HUES6 (cell line): Measurements from ENCODE around the gene AKNAD1.
"Not testable (repeated sequence)": the region's sequence is repeated elsewhere in the genome, so short reads cannot be mapped to it uniquely, and the experiment has no call there.

ENCODE experiments used
- H3K27ac ChIP-seq: 2 replicates; pipeline ENCODE4 v1.7.0; 2013; ENCODE audit warnings: low read depth, mild to moderate bottlenecking, low read length, inconsistent platforms
- H3K27me3 ChIP-seq: 2 replicates; pipeline ENCODE4 v1.6.1; 2013; ENCODE audit warnings: low read length; ENCODE audit not compliant: control insufficient read depth, insufficient read depth
- H3K36me3 ChIP-seq: 2 replicates; pipeline ENCODE4 v1.6.1; 2013; ENCODE audit warnings: low read length; ENCODE audit not compliant: control insufficient read depth, insufficient read depth
- H3K4me1 ChIP-seq: 2 replicates; pipeline ENCODE4 v1.6.1; 2013; ENCODE audit warnings: low read length; ENCODE audit not compliant: control insufficient read depth, insufficient read depth
- H3K4me3 ChIP-seq: 2 replicates; pipeline ENCODE4 v1.5.1; 2013; ENCODE audit warnings: low read depth, low read length
- H3K9ac ChIP-seq: one replicate; pipeline ENCODE4 v1.6.1; 2013; ENCODE audit warnings: mild to moderate bottlenecking, low read length
- H3K9me3 ChIP-seq: 2 replicates; pipeline ENCODE4 v1.6.1; 2013; ENCODE audit warnings: low read depth, low read length; ENCODE audit not compliant: control insufficient read depth, insufficient read depth

Gene AKNAD1

DNA sequence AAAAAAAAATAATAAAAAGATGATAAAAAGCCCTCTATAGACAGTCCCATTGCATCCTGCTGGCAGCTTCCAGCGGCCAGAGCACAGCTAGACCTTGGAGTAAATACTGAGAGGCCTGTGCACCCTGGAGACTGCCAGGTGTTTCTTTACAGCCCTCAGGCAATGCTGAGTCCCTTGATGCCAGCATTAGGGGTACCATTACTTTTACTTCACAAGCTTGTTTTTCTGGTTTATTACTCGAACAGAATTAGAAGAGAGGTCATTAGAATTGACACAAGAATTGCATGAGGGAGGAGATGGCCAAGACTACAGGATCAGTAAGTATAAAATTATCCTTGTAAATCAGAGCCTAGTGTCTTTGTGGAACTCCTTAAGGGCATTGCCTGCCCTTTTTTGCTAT, 43.6 kb downstream of the AKNAD1 start:
- H3K36me3 ChIP-seq, result peaks cover 1% of the 10 kb centered on the region; the same call in 1 of the 2 replicates
- no peak overlapping the region for H3K9ac ChIP-seq
- no peaks in the 10 kb centered on the region for H3K9me3 ChIP-seq
- H3K27me3 ChIP-seq, result no peaks in the 10 kb centered on the region
- no peak overlapping the region for H3K4me3 ChIP-seq
- peaks cover 28% of the 10 kb centered on the region for H3K4me1 ChIP-seq
- no peak overlapping the region for H3K27ac ChIP-seq

DNA sequence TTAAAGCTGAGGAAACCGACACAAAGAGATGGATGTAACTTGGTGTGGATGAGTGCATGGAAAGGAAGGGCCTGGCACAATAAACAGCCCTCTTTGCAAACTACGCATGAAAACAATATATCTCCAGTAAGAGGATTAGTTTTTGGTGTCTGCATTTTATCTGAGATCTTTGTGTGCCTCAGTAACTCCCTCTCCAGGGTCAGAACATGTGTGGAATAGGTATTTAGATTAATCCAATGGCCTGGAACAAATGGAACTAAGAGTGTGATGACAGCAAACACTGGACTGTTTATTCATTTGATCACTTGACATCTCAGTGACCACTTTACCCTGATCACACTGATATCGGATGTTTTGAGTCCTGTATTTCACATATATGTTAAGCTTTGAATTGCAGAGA, 45.3 kb downstream of the AKNAD1 start:
- H3K4me1 ChIP-seq, result peaks cover 22% of the 10 kb centered on the region
- no peak overlapping the region for H3K4me3 ChIP-seq
- no peak overlapping the region for H3K9ac ChIP-seq
- no peaks in the 10 kb centered on the region for H3K9me3 ChIP-seq
- no peaks in the 10 kb centered on the region for H3K27me3 ChIP-seq
- peaks cover 12% of the 10 kb centered on the region; the same call in 1 of the 2 replicates for H3K36me3 ChIP-seq
- no peak overlapping the region for H3K27ac ChIP-seq

DNA sequence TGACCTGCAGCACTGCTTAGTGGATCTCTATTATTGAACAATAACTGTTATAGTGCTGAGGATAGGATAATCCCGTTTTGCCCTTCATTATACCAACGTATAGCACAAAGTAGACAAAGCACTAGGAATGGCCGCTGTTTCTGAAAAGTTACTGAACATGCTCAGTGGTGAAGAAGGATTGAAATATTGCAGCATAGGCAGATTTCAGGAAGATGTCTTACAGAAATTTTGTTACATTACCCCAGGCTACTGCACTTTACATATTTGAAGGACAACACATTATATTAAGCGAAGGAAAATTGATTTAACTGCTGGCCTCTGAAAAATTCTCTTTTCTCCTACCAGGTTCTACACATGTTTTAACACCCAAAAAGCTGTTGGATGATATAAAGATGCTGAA, 48.5 kb downstream of the AKNAD1 start:
- peaks cover 18% of the 10 kb centered on the region for H3K36me3 ChIP-seq
- H3K9me3 ChIP-seq, result no peaks in the 10 kb centered on the region
- H3K27me3 ChIP-seq, result no peaks in the 10 kb centered on the region
- no peaks in the 10 kb centered on the region for H3K4me1 ChIP-seq
- H3K4me3 ChIP-seq, result no peak overlapping the region
- H3K9ac ChIP-seq, result no peak overlapping the region
- no peak overlapping the region for H3K27ac ChIP-seq

DNA sequence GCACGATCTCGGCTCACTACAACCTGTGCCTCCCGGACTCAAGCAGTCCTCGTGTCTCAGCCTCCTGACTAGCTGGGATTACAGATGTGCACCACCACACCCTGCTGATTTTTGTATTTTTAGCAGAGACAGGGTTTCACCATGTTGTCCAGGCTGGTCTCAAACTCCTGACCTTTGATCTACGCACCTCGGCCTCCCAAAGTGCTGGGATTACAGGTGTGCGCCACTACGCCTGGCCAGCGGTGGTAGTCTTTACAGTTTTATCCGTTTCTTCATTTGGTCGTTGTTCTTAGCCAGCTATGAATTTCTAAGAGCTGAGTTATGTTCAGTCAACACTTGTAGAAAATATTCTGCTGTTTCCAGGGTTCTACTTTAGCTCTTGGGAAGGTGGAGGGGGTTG, 53.3 kb downstream of the AKNAD1 start:
- Histone ChIP-seq H3K27ac (no peak overlapping the region), H3K4me1 (no peaks in the 10 kb centered on the region), H3K27me3 (no peaks in the 10 kb centered on the region), H3K9ac (no peak overlapping the region), H3K36me3 (peaks cover 39% of the 10 kb centered on the region), H3K9me3 (no peaks in the 10 kb centered on the region), H3K4me3 (no peak overlapping the region)

DNA sequence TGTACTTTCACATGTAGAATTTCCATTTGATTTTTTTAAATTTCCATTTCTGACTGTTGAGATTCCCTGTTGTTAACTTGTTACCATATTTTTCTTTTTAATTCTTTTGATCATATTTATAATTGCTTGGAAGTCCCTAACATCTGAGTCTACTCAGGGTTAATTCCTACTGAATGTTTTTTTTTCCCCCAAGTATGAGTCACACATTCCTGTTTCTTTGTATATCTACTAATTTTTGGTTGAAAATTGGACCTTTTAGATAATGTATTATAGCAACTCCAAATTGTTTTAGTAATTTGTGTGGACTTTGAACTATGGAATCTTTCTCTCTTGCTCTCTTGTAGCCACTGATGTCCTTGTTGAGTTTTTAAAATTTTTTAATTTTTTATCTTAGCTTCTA, 55.8 kb downstream of the AKNAD1 start:
- H3K4me3 ChIP-seq, result no peak overlapping the region
- H3K36me3 ChIP-seq, result peaks cover 42% of the 10 kb centered on the region
- no peaks in the 10 kb centered on the region for H3K9me3 ChIP-seq
- H3K27ac ChIP-seq, result no peak overlapping the region
- no peak overlapping the region for H3K9ac ChIP-seq
- no peaks in the 10 kb centered on the region for H3K27me3 ChIP-seq
- H3K4me1 ChIP-seq, result no peaks in the 10 kb centered on the region

DNA sequence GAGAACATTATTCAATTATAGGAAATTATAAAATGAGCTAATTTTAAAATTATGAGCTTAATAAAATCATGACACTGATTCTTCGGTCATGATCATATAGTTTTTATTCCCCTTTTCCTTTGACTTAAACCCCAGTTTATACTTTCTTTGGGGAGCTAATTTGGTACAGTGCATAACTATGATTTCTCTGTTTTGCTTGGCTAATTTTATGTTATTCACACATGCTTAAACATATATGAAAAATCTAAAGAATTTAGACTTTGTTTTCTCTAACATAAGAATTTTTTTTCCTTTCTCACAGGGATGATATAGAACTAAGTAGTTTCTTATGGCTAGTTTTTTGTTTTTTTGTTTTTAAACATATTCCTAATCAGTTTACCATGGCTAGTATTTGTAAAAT, 57.9 kb downstream of the AKNAD1 start:
- Histone ChIP-seq H3K36me3 (peaks cover 49% of the 10 kb centered on the region), H3K27me3 (no peaks in the 10 kb centered on the region), H3K4me3 (no peak overlapping the region), H3K4me1 (no peaks in the 10 kb centered on the region), H3K9me3 (no peaks in the 10 kb centered on the region), H3K27ac (no peak overlapping the region), H3K9ac (no peak overlapping the region)

DNA sequence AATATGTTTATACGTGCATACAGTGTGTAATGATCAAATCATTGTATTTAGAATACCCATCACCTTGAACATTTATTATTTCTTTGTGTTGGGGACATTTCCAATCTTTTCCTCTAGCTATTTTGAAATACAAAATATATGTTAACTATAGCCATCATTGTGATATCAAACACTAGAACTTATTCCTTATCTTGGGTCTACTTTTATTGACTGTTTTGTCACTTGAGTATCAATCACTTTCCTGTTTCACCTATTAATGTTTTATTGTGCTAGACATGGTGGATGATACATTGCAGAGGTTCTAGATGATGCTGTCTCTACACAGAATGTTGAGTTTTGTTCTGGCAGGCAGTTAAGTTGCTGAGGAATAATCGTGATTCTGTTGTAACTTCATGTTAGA, 64.5 kb downstream of the AKNAD1 start:
- peaks cover 55% of the 10 kb centered on the region for H3K36me3 ChIP-seq
- no peak overlapping the region for H3K9ac ChIP-seq
- H3K9me3 ChIP-seq, result peaks cover 11% of the 10 kb centered on the region

DNA sequence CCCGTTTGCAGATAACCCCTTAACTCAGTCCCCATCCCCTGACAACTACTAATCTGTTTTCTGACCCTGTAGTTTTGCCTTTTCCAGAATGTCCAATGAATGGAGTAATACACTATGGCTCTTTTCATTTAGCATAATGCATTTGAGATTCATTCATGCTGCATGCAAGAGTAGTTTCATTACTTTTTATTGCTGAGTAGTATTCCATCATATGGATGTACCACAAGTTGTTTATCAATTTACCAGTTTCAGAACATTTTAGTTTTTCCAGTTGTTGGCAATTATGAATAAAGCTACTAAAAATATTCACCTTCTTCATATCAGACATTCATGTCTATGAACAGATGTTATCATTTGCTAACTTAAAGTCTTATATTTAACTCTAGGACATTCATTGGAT, 65.1 kb downstream of the AKNAD1 start:
- H3K4me1 ChIP-seq, result no peaks in the 10 kb centered on the region
- no peaks in the 10 kb centered on the region for H3K27me3 ChIP-seq
- peaks cover 11% of the 10 kb centered on the region for H3K9me3 ChIP-seq
- no peak overlapping the region for H3K27ac ChIP-seq
- H3K36me3 ChIP-seq, result peaks cover 51% of the 10 kb centered on the region
- H3K4me3 ChIP-seq, result no peak overlapping the region
- no peak overlapping the region for H3K9ac ChIP-seq

More for the DNA sequence above, 64.5 kb downstream of the AKNAD1 start:
- Histone ChIP-seq H3K4me1 (no peaks in the 10 kb centered on the region), H3K27ac (no peak overlapping the region), H3K27me3 (no peaks in the 10 kb centered on the region), H3K4me3 (no peak overlapping the region)

DNA sequence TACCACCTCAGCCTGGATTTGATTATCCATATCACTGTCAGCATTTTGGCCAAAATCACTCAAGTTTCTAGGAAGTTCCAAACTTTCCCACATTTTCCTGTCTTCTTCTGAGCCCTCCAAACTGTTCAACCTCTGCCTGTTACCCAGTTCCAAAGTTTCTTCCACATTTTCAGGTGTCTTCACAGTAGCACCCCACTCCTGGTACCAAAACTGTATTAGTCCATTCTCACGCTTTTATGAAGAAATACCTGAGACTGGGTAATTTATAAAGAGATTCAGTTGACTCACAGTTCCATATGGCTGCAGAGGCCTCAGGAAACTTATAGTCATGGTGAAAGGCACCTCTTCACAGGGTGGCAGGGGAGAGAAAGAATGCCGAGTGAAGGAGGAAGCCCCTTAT, 71.0 kb downstream of the AKNAD1 start:
- Histone ChIP-seq H3K27me3 (no peaks in the 10 kb centered on the region), H3K27ac (no peak overlapping the region), H3K4me1 (no peaks in the 10 kb centered on the region), H3K36me3 (peaks cover 65% of the 10 kb centered on the region), H3K4me3 (no peak overlapping the region), H3K9me3 (peaks cover 35% of the 10 kb centered on the region), H3K9ac (no peak overlapping the region)

DNA sequence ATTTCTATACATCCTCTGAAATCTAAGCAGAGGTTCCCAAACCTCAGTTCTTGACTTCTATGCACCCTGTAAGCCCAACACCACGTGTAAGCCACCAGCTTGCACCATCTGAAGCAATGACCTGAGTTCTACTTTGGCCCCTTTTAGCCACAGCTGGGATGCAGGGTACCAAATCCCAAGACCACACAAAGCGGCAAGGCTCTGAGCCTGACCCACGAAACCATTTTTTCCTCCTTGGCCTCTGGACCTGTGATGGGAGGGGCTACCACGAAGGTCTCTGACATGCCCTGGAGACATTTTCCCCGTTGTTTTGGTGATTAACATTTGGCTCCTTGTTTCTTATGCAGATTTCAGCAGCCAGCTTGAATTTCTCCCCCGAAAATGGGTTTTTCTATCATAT, 71.6 kb downstream of the AKNAD1 start:
- peaks cover 66% of the 10 kb centered on the region for H3K36me3 ChIP-seq
- no peak overlapping the region for H3K4me3 ChIP-seq

DNA sequence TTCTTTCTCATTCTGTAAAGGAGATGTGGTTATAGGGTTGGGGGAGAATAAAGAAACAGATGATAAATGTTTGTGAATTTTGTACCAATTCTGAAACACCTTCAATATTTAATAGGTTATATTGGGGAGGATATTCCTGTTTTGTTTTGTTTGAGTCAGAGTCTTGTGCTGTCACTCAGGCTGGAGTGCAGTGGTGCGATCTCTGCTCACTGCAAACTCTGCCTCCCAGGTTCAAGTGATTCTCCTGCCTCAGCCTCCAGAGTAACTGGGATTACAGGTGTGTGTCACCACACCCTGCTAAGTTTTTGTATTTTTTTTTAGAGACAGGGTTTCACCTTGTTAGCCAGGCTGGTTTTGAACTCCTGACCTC, 75.3 kb downstream of the AKNAD1 start:
- peaks cover 83% of the 10 kb centered on the region for H3K36me3 ChIP-seq
- peaks cover 33% of the 10 kb centered on the region for H3K9me3 ChIP-seq
- H3K9ac ChIP-seq, H3K27ac ChIP-seq, H3K27me3 ChIP-seq, H3K4me1 ChIP-seq, H3K4me3 ChIP-seq: not testable (repeated sequence)

More for the DNA sequence above, 71.6 kb downstream of the AKNAD1 start:
- no peaks in the 10 kb centered on the region for H3K4me1 ChIP-seq
- H3K27ac ChIP-seq, result no peak overlapping the region
- no peaks in the 10 kb centered on the region for H3K27me3 ChIP-seq
- H3K9ac ChIP-seq, result no peak overlapping the region
- H3K9me3 ChIP-seq, result peaks cover 35% of the 10 kb centered on the region

DNA sequence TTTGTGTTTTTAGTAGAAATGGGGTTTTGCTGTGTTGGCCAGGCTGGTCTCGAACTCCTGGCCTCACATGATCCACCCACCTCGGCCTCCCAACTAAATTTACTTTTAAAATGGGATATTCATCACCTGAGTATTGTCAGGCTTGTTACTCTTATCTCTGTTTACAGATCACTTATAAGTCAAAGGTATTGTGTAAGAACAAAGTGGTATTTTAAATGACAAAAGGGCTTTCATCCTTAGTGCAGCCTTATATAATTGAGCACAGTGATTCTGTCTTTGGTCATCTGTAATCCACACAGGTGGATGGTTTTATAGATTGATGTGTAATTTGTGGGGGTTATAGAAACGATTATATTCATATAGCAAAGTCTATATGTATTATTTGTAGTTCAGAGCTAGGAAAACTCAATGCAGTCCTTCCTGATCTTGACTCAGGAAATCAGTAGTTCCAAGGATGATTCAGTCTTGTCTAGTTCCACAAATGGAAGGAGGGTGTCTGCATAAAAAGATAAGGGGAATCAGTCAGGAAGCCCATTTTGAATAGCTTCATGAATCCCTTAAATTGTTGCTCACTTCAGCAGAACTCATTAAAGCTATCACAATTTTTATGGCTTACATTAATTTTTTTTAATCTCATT, 75.8 kb downstream of the AKNAD1 start:
- no peak overlapping the region for H3K27ac ChIP-seq
- no peak overlapping the region for H3K9ac ChIP-seq
- no peaks in the 10 kb centered on the region for H3K4me1 ChIP-seq
- H3K27me3 ChIP-seq, result no peaks in the 10 kb centered on the region
- peaks cover 28% of the 10 kb centered on the region for H3K9me3 ChIP-seq
- no peak overlapping the region for H3K4me3 ChIP-seq
- peaks cover 81% of the 10 kb centered on the region for H3K36me3 ChIP-seq
